Measurements from ENCODE around the gene TBC1D3E. TPM values are rescaled to one million over a fixed set of nuclear protein-coding genes. Genes with fewer than 3 reads are reported as not detected.
"Not testable (repeated sequence)": the region's sequence is repeated elsewhere in the genome, so short reads cannot be mapped to it uniquely, and the experiment has no call there.

TBC1D3E gene
- total RNA-seq, 2 experiments from 2014 or later, result not detected

GRCh38 chr17:38134860-38135259 lies 7.1 kb downstream of the TBC1D3E start:
- H3K36me3 ChIP-seq (ENCODE audit: insufficient read depth, low read length); intact Hi-C loops (cut with micrococcal nuclease; ENCODE audit: unreplicated experiment); H3K4me2 ChIP-seq (ENCODE audit: low read length); H3K9me2 ChIP-seq (ENCODE audit: insufficient read depth, low read length); H3K27ac ChIP-seq (ENCODE audit: low read depth, low read length, poor library complexity, severe bottlenecking); H3K4me1 ChIP-seq (ENCODE audit: insufficient read depth, low read length, poor library complexity, severe bottlenecking); H2AFZ ChIP-seq (ENCODE audit: low read length); H4K20me1 ChIP-seq (ENCODE audit: insufficient read depth, low read length); BruUV-seq (replicated peaks); CTCF ChIA-PET (ENCODE audit: unreplicated experiment); DNase-seq (ENCODE audit: low spot score); H3K79me2 ChIP-seq (ENCODE audit: insufficient read depth, low read depth, low read length); POLR2A ChIA-PET; H3K9me3 ChIP-seq (ENCODE audit: low read length); H3K4me3 ChIP-seq (ENCODE audit: low read depth, low read length, poor library complexity, severe bottlenecking): not testable (repeated sequence)

Small RNAs within 50 kb of the gene (small RNA-seq; reads per million reads assigned to genes)
- gene RF00019 (not detected), gene RNA5SP526 (not detected)

Other genes starting within 250 kb of the TBC1D3E start
- not detected in 2 replicates for gene TBC1D3K, start 203.5 kb upstream of the TBC1D3E start, total RNA-seq (2014; rRNA removed; shearing (Covaris generic))
- gene TBC1D3K, start 203.5 kb upstream of the TBC1D3E start, total RNA-seq (2022), result not detected in 2 replicates
- 10.7 and 16.3 TPM in 2 replicates for gene TBC1D3L, start 138.9 kb upstream of the TBC1D3E start, total RNA-seq (2014; rRNA removed; shearing (Covaris generic))
- 20.0 and 25.9 TPM in 2 replicates for gene TBC1D3L, start 138.9 kb upstream of the TBC1D3E start, total RNA-seq (2022)
- 0.21 TPM in 1 of 2 replicates, not detected in the other for gene TBC1D3D, start 124.0 kb upstream of the TBC1D3E start, total RNA-seq (2014; rRNA removed; shearing (Covaris generic))
- 0.63 and 1.5 TPM in 2 replicates for gene TBC1D3D, start 124.0 kb upstream of the TBC1D3E start, total RNA-seq (2022)
- gene TBC1D3C, start 59.3 kb upstream of the TBC1D3E start, total RNA-seq (2014; rRNA removed; shearing (Covaris generic)), result not detected in 2 replicates
- gene TBC1D3C, start 59.3 kb upstream of the TBC1D3E start, total RNA-seq (2022), result not detected in 2 replicates
- not detected in 2 replicates for gene TBC1D3, start 64.6 kb downstream of the TBC1D3E start, total RNA-seq (2014; rRNA removed; shearing (Covaris generic))
- not detected in 2 replicates for gene TBC1D3, start 64.6 kb downstream of the TBC1D3E start, total RNA-seq (2022)
- 29.5 and 29.6 TPM in 2 replicates for gene MRPL45, start 169.2 kb downstream of the TBC1D3E start, total RNA-seq (2014; rRNA removed; shearing (Covaris generic))
- gene MRPL45, start 169.2 kb downstream of the TBC1D3E start, total RNA-seq (2022), result 41.5 and 45.1 TPM in 2 replicates
- 0.21 and 0.32 TPM in 2 replicates for gene GPR179, start 216.0 kb downstream of the TBC1D3E start, total RNA-seq (2014; rRNA removed; shearing (Covaris generic))
- 0.06 and 1.1 TPM in 2 replicates for gene GPR179, start 216.0 kb downstream of the TBC1D3E start, total RNA-seq (2022)
- 27.0 and 36.1 TPM in 2 replicates for gene SOCS7, start 223.9 kb downstream of the TBC1D3E start, total RNA-seq (2014; rRNA removed; shearing (Covaris generic))
- gene SOCS7, start 223.9 kb downstream of the TBC1D3E start, total RNA-seq (2022), result 39.1 and 44.9 TPM in 2 replicates

All from OCI-LY7 (cell line).